ENCODE results near the gene SCN9A. TPM values are rescaled to one million over a fixed set of nuclear protein-coding genes. Genes with fewer than 3 reads are reported as not detected.
A peak's percentile ranks its signal among the peaks of the same experiment; 100 is the strongest.

SCN9A gene
- total and polyA plus RNA-seq, 2 donors (not counting 1 experiment from before 2014, with no cell fraction given), result 64.2 to 105 TPM

- no peak for DNase-seq (ENCODE audit: low read depth in 2 of 2)
- no peak for TF ChIP-seq CTCF (conservative IDR thresholded peaks at IDR 0.05 in 1 of 2, IDR thresholded peaks at IDR 0.05 in 1 of 2; ENCODE audit: low read depth in 1 of 2, low read length in 2 of 2)
- TF ChIP-seq EZH2 (IDR thresholded peaks at IDR 0.05; ENCODE audit: low read length, missing control alignments), result no peak
- H3K9me3 ChIP-seq (ENCODE audit: control insufficient read depth, insufficient read depth, low read depth, low read length), result no peaks in the 10 kb centered on the region
- H4K20me1 ChIP-seq (ENCODE audit: control insufficient read depth, extremely low read depth, insufficient read depth, low read length), result no peaks in the 10 kb centered on the region
- H3K4me1 ChIP-seq (ENCODE audit: control insufficient read depth, extremely low read depth, insufficient read depth, low read length), result no peaks in the 10 kb centered on the region
- no peak overlapping the region for H3K4me3 ChIP-seq (replicated peaks in 1 of 4; ENCODE audit: control extremely low read depth in 1 of 4, insufficient read depth in 1 of 4, low read depth in 3 of 4, low read length in 4 of 4)
- no peak overlapping the region for H3K27ac ChIP-seq (ENCODE audit: insufficient read depth, low read length)
- H3K79me2 ChIP-seq (ENCODE audit: control insufficient read depth, insufficient read depth, low read length), result no peaks in the 10 kb centered on the region
- H2AFZ ChIP-seq (ENCODE audit: low read length), result no peak overlapping the region
- no peaks in the 10 kb centered on the region for H3K36me3 ChIP-seq (ENCODE audit: control insufficient read depth, insufficient read depth, low read length)
- H3K27me3 ChIP-seq (ENCODE audit: control insufficient read depth, insufficient read depth, low read length), result no peaks in the 10 kb centered on the region
- H3K9ac ChIP-seq (ENCODE audit: insufficient read depth, low read length), result no peak overlapping the region
- no peak overlapping the region for H3K4me2 ChIP-seq (ENCODE audit: extremely low read depth, insufficient read depth, low read length)
These were observed 9.6 kb upstream of the SCN9A start for GRCh38 chr2:166385313-166385712.

- TF ChIP-seq CTCF (conservative IDR thresholded peaks at IDR 0.05 in 1 of 2, IDR thresholded peaks at IDR 0.05 in 1 of 2; ENCODE audit: low read depth in 1 of 2, low read length in 2 of 2) (peak; percentile 31 to 42), EZH2 (IDR thresholded peaks at IDR 0.05; ENCODE audit: low read length, missing control alignments) (no peak)
- Histone ChIP-seq H3K4me3 (replicated peaks in 1 of 4; ENCODE audit: control extremely low read depth in 1 of 4, insufficient read depth in 1 of 4, low read depth in 3 of 4, low read length in 4 of 4) (no peak overlapping the region), H2AFZ (ENCODE audit: low read length) (no peak overlapping the region), H4K20me1 (ENCODE audit: control insufficient read depth, extremely low read depth, insufficient read depth, low read length) (no peaks in the 10 kb centered on the region), H3K27ac (ENCODE audit: insufficient read depth, low read length) (no peak overlapping the region), H3K4me1 (ENCODE audit: control insufficient read depth, extremely low read depth, insufficient read depth, low read length) (no peaks in the 10 kb centered on the region), H3K79me2 (ENCODE audit: control insufficient read depth, insufficient read depth, low read length) (no peaks in the 10 kb centered on the region), H3K36me3 (ENCODE audit: control insufficient read depth, insufficient read depth, low read length) (no peaks in the 10 kb centered on the region), H3K27me3 (ENCODE audit: control insufficient read depth, insufficient read depth, low read length) (no peaks in the 10 kb centered on the region), H3K4me2 (ENCODE audit: extremely low read depth, insufficient read depth, low read length) (no peak overlapping the region), H3K9me3 (ENCODE audit: control insufficient read depth, insufficient read depth, low read depth, low read length) (no peaks in the 10 kb centered on the region), H3K9ac (ENCODE audit: insufficient read depth, low read length) (no peak overlapping the region)
- peak; percentile 23 to 62 for DNase-seq (ENCODE audit: low read depth in 2 of 2)
These were observed 9.0 kb upstream of the SCN9A start for GRCh38 chr2:166384774-166385173.

GRCh38 chr2:166382448-166382847, 6.7 kb upstream of the SCN9A start:
- TF ChIP-seq EZH2 (IDR thresholded peaks at IDR 0.05; ENCODE audit: low read length, missing control alignments) (no peak), CTCF (conservative IDR thresholded peaks at IDR 0.05 in 1 of 2, IDR thresholded peaks at IDR 0.05 in 1 of 2; ENCODE audit: low read depth in 1 of 2, low read length in 2 of 2) (no peak)
- Histone ChIP-seq H3K27me3 (ENCODE audit: control insufficient read depth, insufficient read depth, low read length) (no peaks in the 10 kb centered on the region), H3K4me3 (replicated peaks in 1 of 4; ENCODE audit: control extremely low read depth in 1 of 4, insufficient read depth in 1 of 4, low read depth in 3 of 4, low read length in 4 of 4) (no peak overlapping the region), H2AFZ (ENCODE audit: low read length) (no peak overlapping the region), H3K9me3 (ENCODE audit: control insufficient read depth, insufficient read depth, low read depth, low read length) (no peaks in the 10 kb centered on the region), H3K9ac (ENCODE audit: insufficient read depth, low read length) (no peak overlapping the region), H4K20me1 (ENCODE audit: control insufficient read depth, extremely low read depth, insufficient read depth, low read length) (no peaks in the 10 kb centered on the region), H3K27ac (ENCODE audit: insufficient read depth, low read length) (no peak overlapping the region), H3K36me3 (ENCODE audit: control insufficient read depth, insufficient read depth, low read length) (no peaks in the 10 kb centered on the region), H3K4me1 (ENCODE audit: control insufficient read depth, extremely low read depth, insufficient read depth, low read length) (no peaks in the 10 kb centered on the region), H3K79me2 (ENCODE audit: control insufficient read depth, insufficient read depth, low read length) (no peaks in the 10 kb centered on the region), H3K4me2 (ENCODE audit: extremely low read depth, insufficient read depth, low read length) (no peak overlapping the region)
- no peak for DNase-seq (ENCODE audit: low read depth in 2 of 2)

All from fibroblast of lung (primary cell).